ENCODE measurements around the gene GPR78.

DNA sequence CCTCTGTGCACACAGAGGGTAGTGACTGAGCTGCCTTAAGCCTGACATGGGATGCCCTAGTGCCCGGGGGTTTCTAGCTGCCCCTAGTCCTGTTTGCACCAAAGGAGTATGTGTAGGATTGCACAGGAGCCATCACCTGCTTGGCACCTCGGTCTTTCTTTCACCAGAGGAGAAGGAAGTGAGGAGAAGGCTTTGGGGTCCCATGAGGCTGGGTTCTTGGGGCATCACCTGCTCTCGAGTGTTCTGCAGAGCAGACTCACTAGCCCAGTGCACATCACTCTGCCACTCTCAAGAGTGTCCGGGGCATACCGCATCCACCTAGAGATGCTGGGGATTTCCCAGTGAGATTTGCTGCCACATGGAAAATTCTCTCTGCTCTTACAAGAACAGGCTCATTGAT, 40.5 kb upstream of the GPR78 start:
- TF ChIP-seq POLR2A (IDR thresholded peaks at IDR 0.05) (no peak), POLR2AphosphoS5 (IDR thresholded peaks at IDR 0.05) (no peak), EP300 (IDR thresholded peaks at IDR 0.05) (no peak)
- TF ChIP-seq, protein P1, sequence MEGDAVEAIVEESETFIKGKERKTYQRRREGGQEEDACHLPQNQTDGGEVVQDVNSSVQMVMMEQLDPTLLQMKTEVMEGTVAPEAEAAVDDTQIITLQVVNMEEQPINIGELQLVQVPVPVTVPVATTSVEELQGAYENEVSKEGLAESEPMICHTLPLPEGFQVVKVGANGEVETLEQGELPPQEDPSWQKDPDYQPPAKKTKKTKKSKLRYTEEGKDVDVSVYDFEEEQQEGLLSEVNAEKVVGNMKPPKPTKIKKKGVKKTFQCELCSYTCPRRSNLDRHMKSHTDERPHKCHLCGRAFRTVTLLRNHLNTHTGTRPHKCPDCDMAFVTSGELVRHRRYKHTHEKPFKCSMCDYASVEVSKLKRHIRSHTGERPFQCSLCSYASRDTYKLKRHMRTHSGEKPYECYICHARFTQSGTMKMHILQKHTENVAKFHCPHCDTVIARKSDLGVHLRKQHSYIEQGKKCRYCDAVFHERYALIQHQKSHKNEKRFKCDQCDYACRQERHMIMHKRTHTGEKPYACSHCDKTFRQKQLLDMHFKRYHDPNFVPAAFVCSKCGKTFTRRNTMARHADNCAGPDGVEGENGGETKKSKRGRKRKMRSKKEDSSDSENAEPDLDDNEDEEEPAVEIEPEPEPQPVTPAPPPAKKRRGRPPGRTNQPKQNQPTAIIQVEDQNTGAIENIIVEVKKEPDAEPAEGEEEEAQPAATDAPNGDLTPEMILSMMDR (IDR thresholded peaks at IDR 0.05), result no peak

All from upper lobe of left lung (tissue), 4 donors.